Measurements from ENCODE around the gene ING2. TPM values are rescaled to one million over a fixed set of nuclear protein-coding genes. Genes with fewer than 3 reads are reported as not detected.

ING2 gene
- total RNA-seq, 1 experiment from 2014 or later = 15.3 TPM

GRCh38 chr4:183532821-183533220 lies 28.0 kb downstream of the ING2 start:
- Histone ChIP-seq H3K9me3 (no peaks in the 10 kb centered on the region), H3K36me3 (ENCODE audit: control insufficient read depth, insufficient read depth, low read length) (no peaks in the 10 kb centered on the region), H3K4me1 (no peaks in the 10 kb centered on the region), H3K4me3 (ENCODE audit: low read depth, low read length) (no peak overlapping the region), H3K27me3 (replicated peaks; ENCODE audit: control insufficient read depth, insufficient read depth, low read length) (no peaks in the 10 kb centered on the region)
- no peaks in the 10 kb centered on the region for H3K36me3 Mint-ChIP-seq (ENCODE audit: insufficient read depth, unreplicated experiment)
- ChIA-PET POLR2A (no interaction called here), CTCF (no interaction called here)
- no peaks in the 10 kb centered on the region for H3K4me1 Mint-ChIP-seq (ENCODE audit: low read depth, unreplicated experiment)
- TF ChIP-seq, protein P1, sequence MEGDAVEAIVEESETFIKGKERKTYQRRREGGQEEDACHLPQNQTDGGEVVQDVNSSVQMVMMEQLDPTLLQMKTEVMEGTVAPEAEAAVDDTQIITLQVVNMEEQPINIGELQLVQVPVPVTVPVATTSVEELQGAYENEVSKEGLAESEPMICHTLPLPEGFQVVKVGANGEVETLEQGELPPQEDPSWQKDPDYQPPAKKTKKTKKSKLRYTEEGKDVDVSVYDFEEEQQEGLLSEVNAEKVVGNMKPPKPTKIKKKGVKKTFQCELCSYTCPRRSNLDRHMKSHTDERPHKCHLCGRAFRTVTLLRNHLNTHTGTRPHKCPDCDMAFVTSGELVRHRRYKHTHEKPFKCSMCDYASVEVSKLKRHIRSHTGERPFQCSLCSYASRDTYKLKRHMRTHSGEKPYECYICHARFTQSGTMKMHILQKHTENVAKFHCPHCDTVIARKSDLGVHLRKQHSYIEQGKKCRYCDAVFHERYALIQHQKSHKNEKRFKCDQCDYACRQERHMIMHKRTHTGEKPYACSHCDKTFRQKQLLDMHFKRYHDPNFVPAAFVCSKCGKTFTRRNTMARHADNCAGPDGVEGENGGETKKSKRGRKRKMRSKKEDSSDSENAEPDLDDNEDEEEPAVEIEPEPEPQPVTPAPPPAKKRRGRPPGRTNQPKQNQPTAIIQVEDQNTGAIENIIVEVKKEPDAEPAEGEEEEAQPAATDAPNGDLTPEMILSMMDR (IDR thresholded peaks at IDR 0.05; ENCODE audit: insufficient read depth in 1 of 2, low read depth in 1 of 2, low read length in 1 of 2, severe bottlenecking in 1 of 2, unreplicated experiment in 1 of 2) = no peak
- H3K9me3 Mint-ChIP-seq (ENCODE audit: unreplicated experiment) = no peaks in the 10 kb centered on the region
- no TSS peak for BruUV-seq (replicated peaks)
- DNase-seq = no peak
- no peak overlapping the region for H3K4me3 Mint-ChIP-seq (ENCODE audit: unreplicated experiment)
- H3K27ac Mint-ChIP-seq (ENCODE audit: unreplicated experiment) = no peak overlapping the region
- peaks cover 4% of the 10 kb centered on the region for H3K27me3 Mint-ChIP-seq (ENCODE audit: insufficient read depth, unreplicated experiment)
- intact Hi-C loops (cut with micrococcal nuclease; ENCODE audit: unreplicated experiment) = no loop called here

- H3K9me3 ChIP-seq = no peaks in the 10 kb centered on the region
- Mint-ChIP-seq H3K4me3 (ENCODE audit: unreplicated experiment) (no peak overlapping the region), H3K27me3 (ENCODE audit: insufficient read depth, unreplicated experiment) (peaks cover 4% of the 10 kb centered on the region), H3K9me3 (ENCODE audit: unreplicated experiment) (no peaks in the 10 kb centered on the region), H3K4me1 (ENCODE audit: low read depth, unreplicated experiment) (no peaks in the 10 kb centered on the region), H3K27ac (ENCODE audit: unreplicated experiment) (no peak overlapping the region), H3K36me3 (ENCODE audit: insufficient read depth, unreplicated experiment) (no peaks in the 10 kb centered on the region)
- no peaks in the 10 kb centered on the region for H3K36me3 ChIP-seq (ENCODE audit: control insufficient read depth, insufficient read depth, low read length)
- no peaks in the 10 kb centered on the region for H3K4me1 ChIP-seq
- intact Hi-C loops (cut with micrococcal nuclease; ENCODE audit: unreplicated experiment) = no loop called here
- no TSS peak for BruUV-seq (replicated peaks)
- ChIA-PET POLR2A (no interaction called here), CTCF (no interaction called here)
- no peak for DNase-seq
- H3K27me3 ChIP-seq (replicated peaks; ENCODE audit: control insufficient read depth, insufficient read depth, low read length) = no peaks in the 10 kb centered on the region
- TF ChIP-seq, protein P1 (IDR thresholded peaks at IDR 0.05; ENCODE audit: insufficient read depth in 1 of 2, low read depth in 1 of 2, low read length in 1 of 2, severe bottlenecking in 1 of 2, unreplicated experiment in 1 of 2) = no peak
- no peak overlapping the region for H3K4me3 ChIP-seq (ENCODE audit: low read depth, low read length)
These were observed 28.8 kb downstream of the ING2 start for GRCh38 chr4:183533698-183534097.

DNA sequence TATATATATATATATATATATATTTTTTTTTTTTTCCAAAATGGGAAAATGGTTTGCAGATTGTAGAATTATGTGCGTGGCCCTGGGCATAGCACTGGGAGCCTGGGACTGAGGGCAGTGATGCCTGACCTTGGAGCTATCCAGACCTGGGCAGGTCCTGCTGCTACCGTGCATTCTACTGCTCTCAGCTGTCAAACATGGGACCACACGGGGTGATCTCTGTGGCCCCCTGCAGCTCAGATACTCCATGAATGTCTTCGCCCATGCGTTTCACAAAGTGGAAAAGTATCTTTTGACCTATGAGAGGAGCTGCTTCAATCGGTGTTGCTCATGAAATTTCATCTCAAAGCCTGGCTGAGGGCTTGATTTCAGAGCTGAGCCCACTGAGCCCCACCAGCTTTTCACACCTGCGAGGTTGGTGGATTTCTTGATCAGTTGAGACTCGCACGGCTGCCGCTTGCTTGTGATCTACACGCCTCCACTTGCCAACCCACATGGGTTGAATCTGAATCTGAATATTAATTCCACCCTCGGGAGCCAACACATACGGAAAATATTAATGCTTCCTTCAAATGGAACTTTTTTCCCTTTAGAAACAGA lies 35.7 kb downstream of the ING2 start:
- POLR2A ChIA-PET = no interaction called here
- peaks cover 12% of the 10 kb centered on the region for H3K9me3 Mint-ChIP-seq (ENCODE audit: unreplicated experiment)

More for the DNA sequence above, 35.7 kb downstream of the ING2 start:
- no peak for DNase-seq
- TF ChIP-seq, protein P1 (IDR thresholded peaks at IDR 0.05; ENCODE audit: insufficient read depth in 1 of 2, low read depth in 1 of 2, low read length in 1 of 2, severe bottlenecking in 1 of 2, unreplicated experiment in 1 of 2) = no peak
- H3K27ac Mint-ChIP-seq (ENCODE audit: unreplicated experiment) = no peak overlapping the region
- H3K27me3 Mint-ChIP-seq (ENCODE audit: insufficient read depth, unreplicated experiment) = peaks cover 5% of the 10 kb centered on the region
- intact Hi-C loops (cut with micrococcal nuclease; ENCODE audit: unreplicated experiment) = no loop called here
- Histone ChIP-seq H3K27me3 (replicated peaks; ENCODE audit: control insufficient read depth, insufficient read depth, low read length) (no peaks in the 10 kb centered on the region), H3K36me3 (ENCODE audit: control insufficient read depth, insufficient read depth, low read length) (no peaks in the 10 kb centered on the region), H3K4me1 (no peaks in the 10 kb centered on the region), H3K4me3 (ENCODE audit: low read depth, low read length) (no peak overlapping the region), H3K9me3 (peaks cover 11% of the 10 kb centered on the region)
- H3K4me1 Mint-ChIP-seq (ENCODE audit: low read depth, unreplicated experiment) = no peaks in the 10 kb centered on the region
- CTCF ChIA-PET = no interaction called here
- no peaks in the 10 kb centered on the region for H3K36me3 Mint-ChIP-seq (ENCODE audit: insufficient read depth, unreplicated experiment)
- no TSS peak for BruUV-seq (replicated peaks)
- no peak overlapping the region for H3K4me3 Mint-ChIP-seq (ENCODE audit: unreplicated experiment)
